Stomach smooth muscle (tissue), 2 donors: ENCODE results near the gene GBGT1.
A peak's percentile ranks its signal among the peaks of the same experiment; 100 is the strongest.
"Not testable (repeated sequence)": the region's sequence is repeated elsewhere in the genome, so short reads cannot be mapped to it uniquely, and the experiment has no call there.

Source experiments
- H3K27ac ChIP-seq: one replicate; pipeline ENCODE4 v1.7.0; 2013; ENCODE audit warnings: mild to moderate bottlenecking, low read length, inconsistent platforms
- H3K27me3 ChIP-seq, 2 donors: one replicate each; pipeline ENCODE4 v1.7.0; 2013; ENCODE audit warnings: low read length in 2 of 2; ENCODE audit not compliant: insufficient read depth in 2 of 2, control insufficient read depth in 1 of 2
- H3K36me3 ChIP-seq, 2 donors: one replicate each; pipeline ENCODE4 v1.7.0; 2013; ENCODE audit warnings: low read length in 2 of 2; ENCODE audit not compliant: control insufficient read depth in 2 of 2, insufficient read depth in 2 of 2
- H3K4me1 ChIP-seq: one replicate; pipeline ENCODE4 v1.7.0; 2013; ENCODE audit warnings: low read length; ENCODE audit not compliant: control insufficient read depth, insufficient read depth
- H3K4me3 ChIP-seq, 2 donors: one replicate each; pipeline ENCODE4 v1.7.0; 2013; ENCODE audit warnings: low read length in 2 of 2
- H3K9ac ChIP-seq, 2 donors: one replicate each; pipeline ENCODE4 v1.7.0; 2013; ENCODE audit warnings: low read length in 2 of 2, mild to moderate bottlenecking in 1 of 2
- H3K9me3 ChIP-seq, 2 donors: one replicate each; pipeline ENCODE4 v1.7.0; 2013; ENCODE audit warnings: low read length in 2 of 2; ENCODE audit not compliant: control insufficient read depth in 2 of 2
- donor health status: healthy.
- donor health status: Pancreatic carcinoma.

The GBGT1 gene

GRCh38 chr9:133173056-133173455 lies 9.3 kb upstream of the GBGT1 start:
- Histone ChIP-seq H3K36me3 (no peaks in the 10 kb centered on the region), H3K4me1 (no peaks in the 10 kb centered on the region), H3K27me3 (peaks cover 4 to 9% of the 10 kb centered on the region in 2 donors), H3K27ac (no peak overlapping the region), H3K9me3 (no peaks in the 10 kb centered on the region), H3K9ac (no peak overlapping the region), H3K4me3 (no peak overlapping the region)

GRCh38 chr9:133171161-133171961 lies 7.6 kb upstream of the GBGT1 start:
- no peak overlapping the region for H3K27ac ChIP-seq
- H3K27me3 ChIP-seq, result peaks cover 4 to 9% of the 10 kb centered on the region in 2 donors
- H3K9ac ChIP-seq, result no peak overlapping the region
- H3K4me1 ChIP-seq, result no peaks in the 10 kb centered on the region
- no peaks in the 10 kb centered on the region for H3K36me3 ChIP-seq
- H3K4me3 ChIP-seq, result no peak overlapping the region
- no peaks in the 10 kb centered on the region for H3K9me3 ChIP-seq

GRCh38 chr9:133170716-133171115 lies 7.0 kb upstream of the GBGT1 start:
- H3K9me3 ChIP-seq, result no peaks in the 10 kb centered on the region
- H3K9ac ChIP-seq, result no peak overlapping the region

GRCh38 chr9:133169687-133170086 lies 6.0 kb upstream of the GBGT1 start:
- not testable (repeated sequence) for H3K27me3 ChIP-seq, H3K9ac ChIP-seq, H3K9me3 ChIP-seq, H3K4me3 ChIP-seq, H3K27ac ChIP-seq, H3K4me1 ChIP-seq, H3K36me3 ChIP-seq

More at GRCh38 chr9:133170716-133171115, 7.0 kb upstream of the GBGT1 start:
- Histone ChIP-seq H3K4me1 (no peaks in the 10 kb centered on the region), H3K36me3 (no peaks in the 10 kb centered on the region), H3K27ac (no peak overlapping the region), H3K27me3 (peaks cover 4 to 9% of the 10 kb centered on the region in 2 donors), H3K4me3 (no peak overlapping the region)

GRCh38 chr9:133169102-133169501 lies 5.4 kb upstream of the GBGT1 start:
- Histone ChIP-seq H3K9ac (no peak overlapping the region), H3K9me3 (no peaks in the 10 kb centered on the region), H3K4me3 (no peak overlapping the region), H3K4me1 (peaks cover 6% of the 10 kb centered on the region), H3K27me3 (peaks cover 4 to 7% of the 10 kb centered on the region in 2 donors), H3K27ac (no peak overlapping the region), H3K36me3 (no peaks in the 10 kb centered on the region)

GRCh38 chr9:133168432-133168831 lies 4.7 kb upstream of the GBGT1 start:
- no peaks in the 10 kb centered on the region for H3K36me3 ChIP-seq
- H3K27ac ChIP-seq, result no peak overlapping the region
- no peaks in the 10 kb centered on the region for H3K9me3 ChIP-seq
- H3K4me3 ChIP-seq, result no peak overlapping the region
- no peak overlapping the region for H3K9ac ChIP-seq
- peaks cover 13% of the 10 kb centered on the region for H3K4me1 ChIP-seq
- peaks cover 4 to 7% of the 10 kb centered on the region in 2 donors for H3K27me3 ChIP-seq

GRCh38 chr9:133167769-133168168 lies 4.1 kb upstream of the GBGT1 start:
- Histone ChIP-seq H3K4me1 (peaks cover 19% of the 10 kb centered on the region), H3K36me3 (no peaks in the 10 kb centered on the region), H3K27me3 (peaks cover 4 to 7% of the 10 kb centered on the region in 2 donors), H3K27ac (no peak overlapping the region), H3K9ac (no peak overlapping the region), H3K4me3 (no peak overlapping the region), H3K9me3 (no peaks in the 10 kb centered on the region)

- Histone ChIP-seq H3K27ac (no peak overlapping the region), H3K4me3 (no peak overlapping the region), H3K27me3 (peaks cover 4 to 7% of the 10 kb centered on the region in 2 donors), H3K4me1 (peaks cover 22% of the 10 kb centered on the region), H3K36me3 (no peaks in the 10 kb centered on the region), H3K9ac (no peak overlapping the region), H3K9me3 (no peaks in the 10 kb centered on the region)
These were observed 3.5 kb upstream of the GBGT1 start for GRCh38 chr9:133167096-133167730.

GRCh38 chr9:133166392-133166791 lies 2.7 kb upstream of the GBGT1 start:
- Histone ChIP-seq H3K9ac (no peak overlapping the region), H3K4me1 (peaks cover 25% of the 10 kb centered on the region), H3K4me3 (no peak overlapping the region), H3K27me3 (peaks cover 4 to 7% of the 10 kb centered on the region in 2 donors), H3K9me3 (no peaks in the 10 kb centered on the region), H3K36me3 (no peaks in the 10 kb centered on the region), H3K27ac (no peak overlapping the region)

- no peak overlapping the region for H3K27ac ChIP-seq
- H3K9me3 ChIP-seq, result no peaks in the 10 kb centered on the region
- H3K36me3 ChIP-seq, result no peaks in the 10 kb centered on the region
- no peak overlapping the region for H3K4me3 ChIP-seq
- no peak overlapping the region for H3K9ac ChIP-seq
- peaks cover 27% of the 10 kb centered on the region for H3K4me1 ChIP-seq
- no peaks in the 10 kb centered on the region for H3K27me3 ChIP-seq
These were observed 1.7 kb upstream of the GBGT1 start for GRCh38 chr9:133165452-133165730.

- H3K9me3 ChIP-seq, result no peaks in the 10 kb centered on the region
- H3K36me3 ChIP-seq, result no peaks in the 10 kb centered on the region
- peak overlapping the region; percentile 24 for H3K27ac ChIP-seq
- peak overlapping the region; percentile 66 to 79 for H3K4me3 ChIP-seq
- peaks cover 27% of the 10 kb centered on the region for H3K4me1 ChIP-seq
- peak overlapping the region; percentile 71 to 72 for H3K9ac ChIP-seq
- H3K27me3 ChIP-seq, result no peaks in the 10 kb centered on the region
These were observed 477 bp upstream of the GBGT1 start for GRCh38 chr9:133164191-133164590.
